H1 (cell line): ENCODE measurements around the gene KLK5. TPM values are rescaled to one million over a fixed set of nuclear protein-coding genes. Genes with fewer than 3 reads are reported as not detected.

Experiments
- CTCF ChIA-PET: fragments of 300-600 bp; sonication (Branson Sonifier 250); formaldehyde crosslinking; loops from one replicate; lab custom pipeline; 2021; ENCODE audit not compliant: partially characterized antibody; lab: Charles Lee
- POLR2A ChIA-PET: fragments of 300-600 bp; sonication (Branson Sonifier 250); formaldehyde crosslinking; loops from one replicate; lab custom pipeline; 2021; ENCODE audit warnings: inconsistent platforms; ENCODE audit not compliant: partially characterized antibody; lab: Charles Lee
- DNase-seq, 2 experiments: peaks; one replicate each; pipeline versions ENCODE4 v3.0.0 to v3.0.0-alpha.2; 2010 to 2022; ENCODE audit warnings: low spot score in 2 of 2, low read depth in 1 of 2, mixed read lengths in 1 of 2
- FAIRE-seq: peaks from 2 replicates; lab custom pipeline; 2011; peaks lifted over from hg19 to GRCh38; lab: Jason Lieb, UNC
- H2AFZ ChIP-seq: 2 replicates; pipeline ENCODE4 v1.8.1; 2012; ENCODE audit warnings: low read length, inconsistent platforms
- H2AK5ac ChIP-seq: 2 replicates; pipeline ENCODE4 v1.6.1; 2013; ENCODE audit warnings: low read depth, low read length
- H2BK120ac ChIP-seq: replicated peaks from 2 replicates; pipeline ENCODE3; 2013; ENCODE audit warnings: low read depth, low read length, inconsistent platforms
- H2BK12ac ChIP-seq: 2 replicates; pipeline ENCODE4 v1.6.1; 2013; ENCODE audit warnings: low read depth, low read length
- H2BK15ac ChIP-seq: 2 replicates; pipeline ENCODE4 v1.6.1; 2013; ENCODE audit warnings: low read length
- H2BK20ac ChIP-seq: 2 replicates; pipeline ENCODE4 v1.6.1; 2013; ENCODE audit warnings: low read length
- H2BK5ac ChIP-seq: 2 replicates; pipeline ENCODE4 v1.6.1; 2013; ENCODE audit warnings: low read depth, low read length
- H3K14ac ChIP-seq: 2 replicates; pipeline ENCODE4 v1.6.1; 2013; ENCODE audit warnings: inconsistent platforms; ENCODE audit not compliant: insufficient read length
- H3K18ac ChIP-seq: 2 replicates; pipeline ENCODE4 v1.6.1; 2013; ENCODE audit warnings: low read length; ENCODE audit errors: extremely low read depth
- H3K23ac ChIP-seq: 2 replicates; pipeline ENCODE4 v1.6.1; 2013; ENCODE audit warnings: inconsistent platforms; ENCODE audit not compliant: insufficient read length
- H3K23me2 ChIP-seq: 2 replicates; pipeline ENCODE4 v1.6.1; 2013; ENCODE audit warnings: low read depth, low read length
- H3K27ac ChIP-seq: 2 replicates; pipeline ENCODE4 v1.6.1; 2011; ENCODE audit warnings: low read depth, low read length, inconsistent platforms
- H3K27me3 ChIP-seq, 4 experiments: replicated peaks in 1 of 4; 1 replicate in 1 of 4; 2 replicates in 3 of 4; pipeline versions ENCODE4 v1.6.1 to v1.8.1; 2011 to 2013; ENCODE audit warnings: low read length in 3 of 4, mild to moderate bottlenecking in 3 of 4, inconsistent platforms in 2 of 4, mixed read lengths in 2 of 4, moderate library complexity in 1 of 4; ENCODE audit not compliant: control insufficient read depth in 3 of 4, insufficient read depth in 3 of 4; ENCODE audit errors: extremely low read depth in 1 of 4
- H3K36me3 ChIP-seq, 4 experiments: 2 replicates each; pipeline versions ENCODE4 v1.6.1 to v1.8.1; 2011 to 2013; ENCODE audit warnings: mild to moderate bottlenecking in 4 of 4, low read length in 3 of 4, moderate library complexity in 2 of 4, control low read depth in 1 of 4, inconsistent platforms in 1 of 4; ENCODE audit not compliant: insufficient read depth in 4 of 4, control insufficient read depth in 2 of 4
- H3K4ac ChIP-seq: replicated peaks from 2 replicates; pipeline ENCODE3; 2013; ENCODE audit warnings: low read length, low read depth, mixed read lengths, inconsistent platforms; ENCODE audit not compliant: insufficient read length
- H3K4me1 ChIP-seq, 4 experiments: replicated peaks in 1 of 4; 1 replicate in 1 of 4; 2 replicates in 3 of 4; pipeline versions ENCODE4 v1.6.1 to v1.8.1; 2011 to 2013; ENCODE audit warnings: low read length in 3 of 4, inconsistent platforms in 2 of 4, mixed read lengths in 1 of 4; ENCODE audit not compliant: insufficient read depth in 4 of 4, control insufficient read depth in 3 of 4
- H3K4me2 ChIP-seq, 2 experiments: 2 replicates each; pipeline versions ENCODE4 v1.6.1 to v1.8.1; 2011 to 2013; ENCODE audit warnings: low read depth in 2 of 2, low read length in 2 of 2, control low read depth in 1 of 2, inconsistent platforms in 1 of 2, mild to moderate bottlenecking in 1 of 2; ENCODE audit not compliant: insufficient read depth in 1 of 2
- H3K4me3 ChIP-seq, 4 experiments: fragments of 200-600, 300-600 bp in 1 of 4; sonication (generic), shearing (Covaris generic), sonication (Bioruptor Twin) in 1 of 4; 2 replicates each; pipeline versions ENCODE4 v1.5.1 to v1.8.1; 2011 to 2016; ENCODE audit warnings: low read length in 4 of 4, low read depth in 3 of 4, control low read depth in 2 of 4, inconsistent platforms in 2 of 4, mild to moderate bottlenecking in 2 of 4, mixed read lengths in 1 of 4, moderate library complexity in 1 of 4; ENCODE audit not compliant: insufficient read depth in 2 of 4; ENCODE audit errors: extremely low read depth in 1 of 4
- H3K56ac ChIP-seq: replicated peaks from 2 replicates; pipeline ENCODE3; 2013; ENCODE audit warnings: low read depth, mild to moderate bottlenecking, mixed read lengths, low read length, inconsistent platforms; ENCODE audit not compliant: insufficient read length
- H3K79me1 ChIP-seq: 2 replicates; pipeline ENCODE4 v1.6.1; 2013; ENCODE audit warnings: low read depth, low read length, control low read depth
- H3K79me2 ChIP-seq, 2 experiments: 2 replicates each; pipeline versions ENCODE4 v1.6.1 to v1.8.1; 2012 to 2013; ENCODE audit warnings: low read length in 2 of 2, mild to moderate bottlenecking in 2 of 2, inconsistent platforms in 1 of 2; ENCODE audit not compliant: insufficient read depth in 2 of 2, control insufficient read depth in 1 of 2
- H3K9ac ChIP-seq, 4 experiments: replicated peaks in 1 of 4; 1 replicate in 1 of 4; 2 replicates in 3 of 4; pipeline versions ENCODE4 v1.6.1 to v1.8.1; 2011 to 2013; ENCODE audit warnings: low read depth in 3 of 4, low read length in 3 of 4, control low read depth in 2 of 4, mild to moderate bottlenecking in 2 of 4, moderate library complexity in 2 of 4, inconsistent platforms in 1 of 4; ENCODE audit errors: extremely low read depth in 1 of 4
- H3K9me3 ChIP-seq, 2 experiments: 2 replicates each; pipeline versions ENCODE4 v1.6.1 to v1.8.1; 2012 to 2013; ENCODE audit warnings: mild to moderate bottlenecking in 2 of 2, moderate library complexity in 2 of 2, control low read depth in 1 of 2, inconsistent platforms in 1 of 2, low read depth in 1 of 2, low read length in 1 of 2, mixed read lengths in 1 of 2; ENCODE audit not compliant: insufficient read depth in 2 of 2
- H4K20me1 ChIP-seq, 2 experiments: replicated peaks in 1 of 2; 2 replicates each; pipeline versions ENCODE3 to v1.8.1; 2011 to 2013; ENCODE audit warnings: inconsistent platforms in 2 of 2, low read length in 2 of 2, mild to moderate bottlenecking in 1 of 2; ENCODE audit not compliant: insufficient read depth in 2 of 2, control insufficient read depth in 1 of 2
- H4K5ac ChIP-seq: 2 replicates; pipeline ENCODE4 v1.6.1; 2013; ENCODE audit warnings: low read length, low read depth, mixed read lengths, inconsistent platforms; ENCODE audit not compliant: insufficient read length
- H4K8ac ChIP-seq: 2 replicates; pipeline ENCODE4 v1.8.0; 2013; ENCODE audit warnings: mild to moderate bottlenecking, moderate library complexity, low read length, inconsistent platforms; ENCODE audit not compliant: insufficient read depth; ENCODE audit errors: extremely low read depth
- H4K91ac ChIP-seq: replicated peaks from 2 replicates; pipeline ENCODE3; 2013; ENCODE audit warnings: low read length, mixed read lengths, inconsistent platforms; ENCODE audit not compliant: insufficient read length
- BACH1 ChIP-seq: IDR thresholded peaks from 2 replicates; pipeline ENCODE4 v1.6.1; 2012; ENCODE audit warnings: low read length, improper control_type of control experiment
- CHD2 ChIP-seq: IDR thresholded peaks from 2 replicates; pipeline ENCODE4 v1.6.1; 2012; ENCODE audit warnings: low read length, improper control_type of control experiment
- EGR1 ChIP-seq: IDR thresholded peaks from 2 replicates; pipeline ENCODE4 v1.6.1; 2011; ENCODE audit warnings: low read depth, low read length, borderline replicate concordance
- HDAC2 ChIP-seq, 2 experiments: fragments of 300-600 bp in 1 of 2; sonication (generic) in 1 of 2; IDR thresholded peaks; 2 replicates each; pipeline ENCODE4 v1.6.1; 2011 to 2012; ENCODE audit warnings: low read depth in 2 of 2, low read length in 2 of 2, mild to moderate bottlenecking in 2 of 2, moderate library complexity in 2 of 2, borderline replicate concordance in 1 of 2, inconsistent platforms in 1 of 2
- MAFK ChIP-seq: IDR thresholded peaks from 2 replicates; pipeline ENCODE4 v1.6.1; 2012; ENCODE audit warnings: low read depth, mild to moderate bottlenecking, improper control_type of control experiment, low read length
- PHF8 ChIP-seq: fragments of 200-600 bp; sonication (generic); conservative IDR thresholded peaks from 2 replicates; pipeline ENCODE4 v1.7.1; 2012; ENCODE audit warnings: low read depth, mild to moderate bottlenecking, inconsistent platforms, low read length, moderate library complexity
- POU5F1 ChIP-seq: IDR thresholded peaks from 2 replicates; pipeline ENCODE4 v1.6.1; 2011; ENCODE audit warnings: low read depth, mild to moderate bottlenecking, low read length, moderate library complexity
- RBBP5 ChIP-seq: IDR thresholded peaks from 2 replicates; pipeline ENCODE4 v1.7.1; 2012; ENCODE audit warnings: low read depth, mild to moderate bottlenecking, inconsistent platforms, low read length, moderate library complexity, borderline replicate concordance
- SAP30 ChIP-seq: fragments of 300-600 bp; sonication (generic); IDR thresholded peaks from 2 replicates; pipeline ENCODE4 v1.7.1; 2012; ENCODE audit warnings: low read length, moderate library complexity, mild to moderate bottlenecking, inconsistent platforms; ENCODE audit not compliant: insufficient read depth, insufficient replicate concordance
- whole genome bisulfite sequencing, 2 experiments: shearing (Covaris generic) in 1 of 2; methylation state at CpG; one replicate each; pipeline versions ENCODE4 v1.1.6 to v1.1.7; 2013 to 2015; ENCODE audit warnings: low lambda C conversion rate in 2 of 2, mixed read lengths in 2 of 2, inconsistent platforms in 1 of 2, low coverage in 1 of 2, missing lambda C conversion rate in 1 of 2; ENCODE audit not compliant: insufficient replicate concordance in 2 of 2, insufficient coverage in 1 of 2, insufficient read length in 1 of 2; ENCODE audit errors: extremely low coverage in 1 of 2, missing lambda C conversion rate in 1 of 2; 5-methylcytosine and 5-hydroxymethylcytosine counted together
- polyA plus RNA-seq, 7 experiments: library from polyadenylated mRNA; depleted of rRNA in 3 of 7; stranded (reverse) in 5 of 7; unstranded in 2 of 7; fragments of >200 nt in 5 of 7; fragments of 200-250 nt in 2 of 7; gene quantifications; 1 replicate in 5 of 7; 2 replicates in 1 of 7; 4 replicates in 1 of 7; pipeline versions ENCODE4 v1.2.1 to v1.2.3, GENCODE V29; 2011 to 2013; ENCODE audit warnings: missing spikeins in 2 of 7, mixed read lengths in 2 of 7
- total RNA-seq: library from RNA; stranded (reverse); fragmentation: NEBNext Ultra II Directional; extraction: Animal tissue kit (Norgen Biotek cat#: 25700); gene quantifications from 2 replicates; pipeline ENCODE4 v1.2.1, GENCODE V29; 2021

KLK5 gene
- total and polyA plus RNA-seq, 2 of the 8 experiments (the other 6 are each of a cell fraction or from before 2014, with no cell fraction given), result 0.76 to 2.0 TPM

GRCh38 chr19:50932690-50933083, 20.2 kb downstream of the KLK5 start:
- POLR2A ChIA-PET, result no interaction called here
- WGBS, 2 experiments, result 88% methylated on average over 4 of the region's 4 CpGs; no CpG with 5 or more reads in 1 of the 2 experiments
- TF ChIP-seq MAFK, result no peak
- TF ChIP-seq BACH1, result no peak
- TF ChIP-seq PHF8, result no peak
- no peak for TF ChIP-seq EGR1
- no peak for TF ChIP-seq HDAC2 (IDR thresholded peaks at IDR 0.05; ENCODE audit: borderline replicate concordance in 1 of 2, low read depth in 2 of 2, low read length in 2 of 2)
- no peak for TF ChIP-seq CHD2
- TF ChIP-seq RBBP5, result no peak
- TF ChIP-seq POU5F1, result no peak
- TF ChIP-seq SAP30, result no peak

More at GRCh38 chr19:50932690-50933083, 20.2 kb downstream of the KLK5 start:
- H4K5ac ChIP-seq, result no peak overlapping the region
- CTCF ChIA-PET, result interaction anchor here (2.1 to 3.5 kb wide), 2 partner anchors 84 to 164 kb away, joined by 12 to 13 read pairs; no protein-coding TSS in a partner anchor
- no peak overlapping the region for H4K91ac ChIP-seq
- H2AFZ ChIP-seq, result no peak overlapping the region
- H2AK5ac ChIP-seq, result no peak overlapping the region
- no peak overlapping the region for H2BK15ac ChIP-seq
- H2BK5ac ChIP-seq, result no peak overlapping the region
- H3K56ac ChIP-seq, result no peak overlapping the region
- H2BK20ac ChIP-seq, result no peak overlapping the region
- H3K4me3 ChIP-seq, result no peak overlapping the region
- H3K23me2 ChIP-seq, result no peaks in the 10 kb centered on the region
- H3K79me1 ChIP-seq, result no peaks in the 10 kb centered on the region
- H3K23ac ChIP-seq, result no peak overlapping the region
- no peaks in the 10 kb centered on the region for H3K36me3 ChIP-seq
- no peak overlapping the region for H3K4me2 ChIP-seq
- H3K79me2 ChIP-seq, result no peaks in the 10 kb centered on the region
- H3K4ac ChIP-seq, result no peak overlapping the region
- DNase-seq (no peak), FAIRE-seq (no peak)
- no peak overlapping the region for H2BK12ac ChIP-seq
- H4K20me1 ChIP-seq, result no peaks in the 10 kb centered on the region
- H3K27me3 ChIP-seq, result 0 out of 7 replicates have a peak, but pooled peaks cover 0 to 2% (median 0%) of the 10 kb centered on the region in 4 experiments
- no peaks in the 10 kb centered on the region for H3K4me1 ChIP-seq
- H3K27ac ChIP-seq, result no peak overlapping the region
- H3K14ac ChIP-seq, result no peak overlapping the region
- H3K18ac ChIP-seq, result no peak overlapping the region
- H4K8ac ChIP-seq, result no peak overlapping the region
- H3K9ac ChIP-seq, result no peak overlapping the region
- no peak overlapping the region for H2BK120ac ChIP-seq
- no peaks in the 10 kb centered on the region for H3K9me3 ChIP-seq
